Endothelial cell of umbilical vein (primary cell): ENCODE results near the gene ENO4. TPM values are rescaled to one million over a fixed set of nuclear protein-coding genes. Genes with fewer than 3 reads are reported as not detected.

Experiments used
- BruUV-seq: library from RNA; stranded (reverse); fragments of 400-500 nt; replicated peaks from 2 replicates; lab custom pipeline; 2021; lab: Mats Ljungman, UMichigan
- CTCF ChIA-PET: fragments of 300-600, 350-600 bp; sonication (Branson Sonifier 250); formaldehyde crosslinking; loops from one replicate; lab custom pipeline; 2021; ENCODE audit warnings: antibody characterized with exemption, inconsistent platforms; lab: Charles Lee
- POLR2A ChIA-PET: fragments of 300-600, 350-600 bp; sonication (Branson Sonifier 250); formaldehyde crosslinking; loops from one replicate; lab custom pipeline; 2021; ENCODE audit warnings: antibody characterized with exemption, inconsistent platforms; lab: Charles Lee
- DNase-seq: peaks from one replicate; pipeline ENCODE4 v3.0.0-alpha.2; 2011; ENCODE audit warnings: low read depth, low spot score
- FAIRE-seq: peaks from 2 replicates; lab custom pipeline; 2011; peaks lifted over from hg19 to GRCh38; lab: Jason Lieb, UNC
- H2AFZ ChIP-seq: 2 replicates; pipeline ENCODE4 v1.6.0; 2012; ENCODE audit warnings: low read depth, low read length, control low read depth, inconsistent platforms
- H3K27ac ChIP-seq: 2 replicates; pipeline ENCODE4 v1.5.1; 2011; ENCODE audit warnings: low read depth, mild to moderate bottlenecking, control low read depth, low read length, moderate library complexity; ENCODE audit not compliant: insufficient read depth
- H3K27me3 ChIP-seq, 2 experiments: 2 replicates each; pipeline versions ENCODE4 v1.6.0 to v1.6.1; 2011; ENCODE audit warnings: low read length in 2 of 2, mixed read lengths in 1 of 2; ENCODE audit not compliant: control insufficient read depth in 2 of 2, insufficient read depth in 2 of 2
- H3K36me3 ChIP-seq, 2 experiments: 2 replicates in 1 of 2; 3 replicates in 1 of 2; pipeline ENCODE4 v1.5.1; 2011; ENCODE audit warnings: low read length in 2 of 2, mild to moderate bottlenecking in 1 of 2, moderate library complexity in 1 of 2; ENCODE audit not compliant: control insufficient read depth in 2 of 2, insufficient read depth in 2 of 2; ENCODE audit errors: extremely low read depth in 1 of 2
- H3K4me1 ChIP-seq: 3 replicates; pipeline ENCODE4 v1.5.1; 2011; ENCODE audit warnings: mild to moderate bottlenecking, low read length; ENCODE audit not compliant: control insufficient read depth, insufficient read depth; ENCODE audit errors: extremely low read depth
- H3K4me2 ChIP-seq: 2 replicates; pipeline ENCODE4 v1.6.1; 2011; ENCODE audit warnings: low read length, control low read depth, mixed read lengths; ENCODE audit not compliant: insufficient read depth
- H3K4me3 ChIP-seq, 3 experiments: fragments of 200-600 bp in 1 of 3; sonication (generic), shearing (Covaris generic) in 1 of 3; replicated peaks in 1 of 3; 2 replicates each; pipeline ENCODE4 v1.5.1; 2011 to 2016; ENCODE audit warnings: control low read depth in 3 of 3, low read length in 3 of 3, mild to moderate bottlenecking in 2 of 3, inconsistent platforms in 1 of 3, low read depth in 1 of 3, moderate library complexity in 1 of 3; ENCODE audit not compliant: insufficient read depth in 1 of 3
- H3K79me2 ChIP-seq: 2 replicates; pipeline ENCODE4 v1.6.0; 2012; ENCODE audit warnings: low read length, inconsistent platforms; ENCODE audit not compliant: control insufficient read depth, insufficient read depth
- H3K9ac ChIP-seq: replicated peaks from 2 replicates; pipeline ENCODE3; 2011; ENCODE audit warnings: low read length, control low read depth; ENCODE audit not compliant: insufficient read depth; ENCODE audit errors: extremely low read depth
- H3K9me1 ChIP-seq: replicated peaks from 3 replicates; pipeline ENCODE4 v1.6.0; 2011; ENCODE audit warnings: mild to moderate bottlenecking, low read length; ENCODE audit not compliant: control insufficient read depth, insufficient read depth; ENCODE audit errors: extremely low read depth
- H3K9me3 ChIP-seq: replicated peaks from 2 replicates; pipeline ENCODE4 v1.5.1; 2012; ENCODE audit warnings: low read length, inconsistent platforms; ENCODE audit not compliant: control insufficient read depth, insufficient read depth
- H4K20me1 ChIP-seq: replicated peaks from 2 replicates; pipeline ENCODE3; 2011; ENCODE audit warnings: mild to moderate bottlenecking, low read length; ENCODE audit not compliant: control insufficient read depth, insufficient read depth; ENCODE audit errors: extremely low read depth
- CTCF ChIP-seq, 2 donors: IDR thresholded peaks; 1 replicate in 1 of 2; 2 replicates in 1 of 2; pipeline ENCODE4 v1.5.1; 2011; ENCODE audit warnings: low read length in 2 of 2, mild to moderate bottlenecking in 2 of 2, moderate library complexity in 2 of 2, control low read depth in 1 of 2, inconsistent platforms in 1 of 2, low read depth in 1 of 2; ENCODE audit not compliant: insufficient read depth in 1 of 2; ENCODE audit errors: extremely low read depth in 1 of 2
- EZH2 ChIP-seq: IDR thresholded peaks from 2 replicates; pipeline ENCODE4 v1.6.1; 2012; ENCODE audit warnings: borderline replicate concordance, low read depth, mild to moderate bottlenecking, moderate library complexity, low read length, inconsistent platforms; ENCODE audit not compliant: severe bottlenecking
- FOS ChIP-seq: IDR thresholded peaks from 2 replicates; pipeline ENCODE4 v1.6.1; 2011; ENCODE audit warnings: mild to moderate bottlenecking, low read length, moderate library complexity, borderline replicate concordance; ENCODE audit not compliant: insufficient read depth
- GATA2 ChIP-seq: IDR thresholded peaks from 2 replicates; pipeline ENCODE4 v1.7.0; 2011; ENCODE audit warnings: low read depth, mild to moderate bottlenecking, moderate library complexity, mixed read lengths, low read length; ENCODE audit not compliant: insufficient read length, insufficient read depth
- JUN ChIP-seq: IDR thresholded peaks from 2 replicates; pipeline ENCODE4 v1.6.1; 2011; ENCODE audit warnings: borderline replicate concordance, low read depth; ENCODE audit not compliant: insufficient read length, insufficient read depth
- MAX ChIP-seq: IDR thresholded peaks from 2 replicates; pipeline ENCODE4 v1.6.1; 2011; ENCODE audit not compliant: insufficient read depth, insufficient read length
- MYC ChIP-seq: IDR thresholded peaks from one replicate; pipeline ENCODE4 v1.6.1; 2011; ENCODE audit warnings: mild to moderate bottlenecking, low read depth, low read length
- POLR2A ChIP-seq: IDR thresholded peaks from 2 replicates; pipeline ENCODE4 v1.6.1; 2012; ENCODE audit warnings: low read depth, mild to moderate bottlenecking, control low read depth, low read length
- POLR2AphosphoS5 ChIP-seq: IDR thresholded peaks from 2 replicates; pipeline ENCODE4 v1.6.1; 2012; ENCODE audit warnings: low read depth, mild to moderate bottlenecking, control low read depth, low read length, moderate library complexity; ENCODE audit not compliant: insufficient read depth
- dilution Hi-C: fragments of 300-500 bp; cut with MboI; formaldehyde crosslinking; loops from one replicate; pipeline ENCODE4 v1.15.0; 2019; ENCODE audit warnings: low sequenced_read_pairs; ENCODE audit not compliant: extremely low pct_ligation_motif_present
- intact Hi-C: fragments of 100-400 bp; cut with micrococcal nuclease; formaldehyde crosslinking; loops from one replicate; pipeline ENCODE4 v1.10.0; 2022
- polyA plus RNA-seq, 4 experiments: library from polyadenylated mRNA; depleted of rRNA in 3 of 4; stranded (reverse) in 3 of 4; unstranded in 1 of 4; fragments of >200 nt; gene quantifications; 2 replicates each; pipeline versions ENCODE4 v1.2.1 to v1.2.3, GENCODE V29; 2011 to 2012; ENCODE audit warnings: missing spikeins in 1 of 4
- total RNA-seq: library from RNA; stranded (reverse); gene quantifications from 2 replicates; pipeline ENCODE4 v1.2.3, GENCODE V29; 2021

The ENO4 gene
- total and polyA plus RNA-seq, 2 donors (not counting 3 experiments of a cell fraction or from before 2014, with no cell fraction given), result 0.08 TPM; not detected in 1

GRCh38 chr10:116866987-116867595, 17.8 kb downstream of the ENO4 start:
- H3K27ac ChIP-seq, result no peak overlapping the region
- ChIA-PET CTCF (no interaction called here), POLR2A (no interaction called here)
- no peak for DNase-seq
- no peak overlapping the region for H3K4me2 ChIP-seq
- no peak overlapping the region for H2AFZ ChIP-seq
- no peaks in the 10 kb centered on the region for H3K79me2 ChIP-seq
- no peaks in the 10 kb centered on the region for H4K20me1 ChIP-seq
- no peaks in the 10 kb centered on the region for H3K4me1 ChIP-seq
- H3K9ac ChIP-seq, result no peak overlapping the region
- TF ChIP-seq POLR2A, result no peak
- TF ChIP-seq EZH2, result no peak
- no peak for TF ChIP-seq MYC
- TF ChIP-seq GATA2, result no peak
- no peak for TF ChIP-seq JUN
- TF ChIP-seq CTCF (IDR thresholded peaks at IDR 0.05; ENCODE audit: extremely low read depth in 1 of 2, insufficient read depth in 1 of 2, low read depth in 1 of 2, low read length in 2 of 2), result no peak
- no peak for TF ChIP-seq FOS
- TF ChIP-seq POLR2AphosphoS5, result no peak
- no peak for TF ChIP-seq MAX
- no peak for FAIRE-seq
- no peaks in the 10 kb centered on the region for H3K36me3 ChIP-seq
- intact Hi-C loops, result no loop called here
- H3K27me3 ChIP-seq, result peaks cover 0 to 5% of the 10 kb centered on the region in 2 experiments
- no peaks in the 10 kb centered on the region for H3K9me3 ChIP-seq
- H3K9me1 ChIP-seq, result no peaks in the 10 kb centered on the region
- no peak overlapping the region for H3K4me3 ChIP-seq
- no TSS peak for BruUV-seq
- dilution Hi-C loops, result no loop called here
